ENCODE measurements around the gene NUTM2G.
"Not testable (repeated sequence)": the region's sequence is repeated elsewhere in the genome, so short reads cannot be mapped to it uniquely, and the experiment has no call there.

GRCh38 chr9:96935401-96935800 lies 6.8 kb downstream of the NUTM2G start:
- not testable (repeated sequence) for TF ChIP-seq CTCF (IDR thresholded peaks at IDR 0.05 in 2 of 3, conservative IDR thresholded peaks at IDR 0.05 in 1 of 3; ENCODE audit: insufficient read depth in 2 of 3, low read depth in 1 of 3, low read length in 3 of 3); ZNF354B (CRISPR knock-in tag; IDR thresholded peaks at IDR 0.05); FOXO4 (CRISPR knock-in tag; IDR thresholded peaks at IDR 0.05); RUNX1 (IDR thresholded peaks at IDR 0.05; ENCODE audit: low read depth)
